ENCODE measurements around the gene EDARADD. TPM values are rescaled to one million over a fixed set of nuclear protein-coding genes. Genes with fewer than 3 reads are reported as not detected.

EDARADD gene
- total and polyA plus RNA-seq, 10 donors, result 0.22 to 7.4 (median 2.1) TPM

- Histone ChIP-seq H3K27me3 (replicated peaks in 1 of 7) (no peaks in the 10 kb centered on the region), H3K36me3 (no peaks in the 10 kb centered on the region), H3K27ac (no peak overlapping the region), H3K4me3 (no peak overlapping the region), H3K9me3 (no peaks in the 10 kb centered on the region), H3K4me1 (peaks cover 5 to 22% (median 11%) of the 10 kb centered on the region in 6 donors)
- TF ChIP-seq POLR2A (IDR thresholded peaks at IDR 0.05) (no peak), CTCF (IDR thresholded peaks at IDR 0.05 in 8 of 11, conservative IDR thresholded peaks at IDR 0.05 in 3 of 11) (no peak), POLR2AphosphoS5 (IDR thresholded peaks at IDR 0.05) (no peak)
- 85 to 92% (median 90%) methylated on average over 4 of the region's 4 CpGs; no CpG with 5 or more reads in 1 of the 5 donors for WGBS, 5 donors
- no peak for DNase-seq
- intact Hi-C loops (cut with DNase I; ENCODE audit: low total_unique reads), result no loop called here
Measured at GRCh38 chr1:236421022-236421421, 26.9 kb downstream of the EDARADD start.

- H3K4me1 ChIP-seq, result peaks cover 0 to 12% (median 2%) of the 10 kb centered on the region in 6 donors
- H3K4me3 ChIP-seq, result no peak overlapping the region
- 59 to 87% (median 72%) methylated on average over 4 of the region's 4 CpGs for WGBS, 5 donors
- no peak for DNase-seq
- H3K9me3 ChIP-seq, result no peaks in the 10 kb centered on the region
- TF ChIP-seq POLR2AphosphoS5 (IDR thresholded peaks at IDR 0.05), result no peak
- no peak for TF ChIP-seq POLR2A (IDR thresholded peaks at IDR 0.05)
- no peak for TF ChIP-seq CTCF (IDR thresholded peaks at IDR 0.05 in 8 of 11, conservative IDR thresholded peaks at IDR 0.05 in 3 of 11)
- no peaks in the 10 kb centered on the region for H3K36me3 ChIP-seq
- H3K27me3 ChIP-seq (replicated peaks in 1 of 7), result no peaks in the 10 kb centered on the region
- intact Hi-C loops (cut with DNase I; ENCODE audit: low total_unique reads), result no loop called here
- H3K27ac ChIP-seq, result no peak overlapping the region
Measured at GRCh38 chr1:236421850-236422516, 27.9 kb downstream of the EDARADD start.

- no peak for DNase-seq
- Histone ChIP-seq H3K9me3 (no peaks in the 10 kb centered on the region), H3K4me1 (peaks cover 0 to 8% (median 0%) of the 10 kb centered on the region in 6 donors), H3K27me3 (replicated peaks in 1 of 7) (no peaks in the 10 kb centered on the region), H3K27ac (no peak overlapping the region), H3K36me3 (no peaks in the 10 kb centered on the region), H3K4me3 (no peak overlapping the region)
- WGBS, 5 donors, result 74 to 96% (median 89%) methylated on average over 2 to 3 of the region's 3 CpGs
- intact Hi-C loops (cut with DNase I; ENCODE audit: low total_unique reads), result no loop called here
- TF ChIP-seq POLR2AphosphoS5 (IDR thresholded peaks at IDR 0.05) (no peak), POLR2A (IDR thresholded peaks at IDR 0.05) (no peak), CTCF (IDR thresholded peaks at IDR 0.05 in 8 of 11, conservative IDR thresholded peaks at IDR 0.05 in 3 of 11) (no peak)
Measured at GRCh38 chr1:236422517-236422876, 28.4 kb downstream of the EDARADD start.

GRCh38 chr1:236425031-236425663 lies 31.1 kb downstream of the EDARADD start:
- WGBS, 5 donors, result 71 to 86% (median 76%) methylated on average over 13 to 14 of the region's 14 CpGs
- no peaks in the 10 kb centered on the region for H3K36me3 ChIP-seq
- intact Hi-C loops (cut with DNase I; ENCODE audit: low total_unique reads), result no loop called here
- H3K4me1 ChIP-seq, result peaks cover 0 to 8% (median 0%) of the 10 kb centered on the region in 6 donors
- no peak for TF ChIP-seq POLR2AphosphoS5 (IDR thresholded peaks at IDR 0.05)
- no peak for TF ChIP-seq CTCF (IDR thresholded peaks at IDR 0.05 in 8 of 11, conservative IDR thresholded peaks at IDR 0.05 in 3 of 11)
- TF ChIP-seq POLR2A (IDR thresholded peaks at IDR 0.05), result no peak
- DNase-seq, result no peak
- H3K27me3 ChIP-seq (replicated peaks in 1 of 7), result no peaks in the 10 kb centered on the region
- no peaks in the 10 kb centered on the region for H3K9me3 ChIP-seq
- no peak overlapping the region for H3K27ac ChIP-seq
- H3K4me3 ChIP-seq, result no peak overlapping the region

All from spleen (tissue), 11 donors.